ENCODE measurements around the gene BRPF1.

The BRPF1 gene

GRCh38 chr3:9695746-9696145 is 35.8 kb upstream of the BRPF1 start:
- TF ChIP-seq REST (IDR thresholded peaks at IDR 0.05; ENCODE audit: insufficient read depth in 1 of 2, low read depth in 2 of 2, low read length in 2 of 2), result no peak
- no peak for TF ChIP-seq SIN3A (IDR thresholded peaks at IDR 0.05; ENCODE audit: borderline replicate concordance, insufficient read depth, low read length)
- no peak for TF ChIP-seq FOXP2 (optimal IDR thresholded peaks at IDR 0.05; ENCODE audit: borderline replicate concordance, extremely low read depth, extremely low read length, insufficient read depth)
- TF ChIP-seq TAF1 (IDR thresholded peaks at IDR 0.05; ENCODE audit: borderline replicate concordance, insufficient read depth, low read length), result no peak
- no peak for TF ChIP-seq POLR2AphosphoS5 (IDR thresholded peaks at IDR 0.05; ENCODE audit: low read depth, low read length)

GRCh38 chr3:9696480-9697220 is 34.9 kb upstream of the BRPF1 start:
- TF ChIP-seq POLR2AphosphoS5 (IDR thresholded peaks at IDR 0.05; ENCODE audit: low read depth, low read length) (no peak), TAF1 (IDR thresholded peaks at IDR 0.05; ENCODE audit: borderline replicate concordance, insufficient read depth, low read length) (no peak), FOXP2 (optimal IDR thresholded peaks at IDR 0.05; ENCODE audit: borderline replicate concordance, extremely low read depth, extremely low read length, insufficient read depth) (no peak), REST (IDR thresholded peaks at IDR 0.05; ENCODE audit: insufficient read depth in 1 of 2, low read depth in 2 of 2, low read length in 2 of 2) (no peak), SIN3A (IDR thresholded peaks at IDR 0.05; ENCODE audit: borderline replicate concordance, insufficient read depth, low read length) (no peak)

GRCh38 chr3:9697892-9698291 is 33.6 kb upstream of the BRPF1 start:
- TF ChIP-seq TAF1 (IDR thresholded peaks at IDR 0.05; ENCODE audit: borderline replicate concordance, insufficient read depth, low read length) (no peak), FOXP2 (optimal IDR thresholded peaks at IDR 0.05; ENCODE audit: borderline replicate concordance, extremely low read depth, extremely low read length, insufficient read depth) (no peak), REST (IDR thresholded peaks at IDR 0.05; ENCODE audit: insufficient read depth in 1 of 2, low read depth in 2 of 2, low read length in 2 of 2) (no peak), SIN3A (IDR thresholded peaks at IDR 0.05; ENCODE audit: borderline replicate concordance, insufficient read depth, low read length) (no peak), POLR2AphosphoS5 (IDR thresholded peaks at IDR 0.05; ENCODE audit: low read depth, low read length) (no peak)

- TF ChIP-seq FOXP2 (optimal IDR thresholded peaks at IDR 0.05; ENCODE audit: borderline replicate concordance, extremely low read depth, extremely low read length, insufficient read depth), result no peak
These were observed 33.2 kb upstream of the BRPF1 start for GRCh38 chr3:9698293-9698692.

- TF ChIP-seq REST (IDR thresholded peaks at IDR 0.05; ENCODE audit: insufficient read depth in 1 of 2, low read depth in 2 of 2, low read length in 2 of 2) (no peak), POLR2AphosphoS5 (IDR thresholded peaks at IDR 0.05; ENCODE audit: low read depth, low read length) (no peak), TAF1 (IDR thresholded peaks at IDR 0.05; ENCODE audit: borderline replicate concordance, insufficient read depth, low read length) (no peak), SIN3A (IDR thresholded peaks at IDR 0.05; ENCODE audit: borderline replicate concordance, insufficient read depth, low read length) (no peak), FOXP2 (optimal IDR thresholded peaks at IDR 0.05; ENCODE audit: borderline replicate concordance, extremely low read depth, extremely low read length, insufficient read depth) (no peak)
These were observed 31.0 kb upstream of the BRPF1 start for GRCh38 chr3:9700536-9700935.

Measured in PFSK-1 (cell line).